B cell (primary cell): ENCODE measurements around the gene XYLT2. TPM values are rescaled to one million over a fixed set of nuclear protein-coding genes. Genes with fewer than 3 reads are reported as not detected.

Experiments
- ATAC-seq: fragments of 200-7000 bp; cut with Tn5 transposase; one replicate; pipeline ENCODE4 v1.10.0; 2021; ENCODE audit warnings: low read depth, mild to moderate bottlenecking, moderate number of reproducible peaks, moderate library complexity
- CTCF ChIA-PET: fragments of 350-600 bp; sonication (Branson Sonifier 250); formaldehyde crosslinking; loops from one replicate; lab custom pipeline; 2021; ENCODE audit warnings: antibody characterized with exemption, inconsistent platforms; lab: Charles Lee
- POLR2A ChIA-PET: fragments of 350-600 bp; sonication (Branson Sonifier 250); formaldehyde crosslinking; loops from one replicate; lab custom pipeline; 2021; ENCODE audit warnings: antibody characterized with exemption; lab: Charles Lee
- DNase-seq: peaks from one replicate; pipeline ENCODE4 v3.0.0; 2013
- H2AFZ ChIP-seq: 2 replicates; pipeline ENCODE4 v1.6.1; 2012; ENCODE audit warnings: mild to moderate bottlenecking, low read depth, low read length; ENCODE audit not compliant: insufficient read depth, poor library complexity, severe bottlenecking
- H3K27ac ChIP-seq, 2 donors: 1 replicate in 1 of 2; 2 replicates in 1 of 2; pipeline ENCODE4 v1.5.1; 2012 to 2013; ENCODE audit warnings: low read length in 2 of 2, mild to moderate bottlenecking in 2 of 2, moderate library complexity in 1 of 2
- H3K27me3 ChIP-seq, 4 experiments: fragments of 200-600 bp in 1 of 4; sonication (generic) in 1 of 4; replicated peaks in 1 of 4; 1 replicate in 2 of 4; 2 replicates in 2 of 4; pipeline versions ENCODE4 v1.6.1 to v1.7.0; 2013 to 2016; ENCODE audit warnings: low read length in 3 of 4, mild to moderate bottlenecking in 2 of 4, mixed read lengths in 1 of 4, moderate library complexity in 1 of 4; ENCODE audit not compliant: insufficient read depth in 4 of 4, control insufficient read depth in 3 of 4; ENCODE audit errors: control extremely low read depth in 1 of 4
- H3K36me3 ChIP-seq, 2 experiments: replicated peaks in 1 of 2; 1 replicate in 1 of 2; 2 replicates in 1 of 2; pipeline versions ENCODE4 v1.6.1 to v1.7.1; 2013; ENCODE audit warnings: low read length in 1 of 2; ENCODE audit not compliant: insufficient read depth in 2 of 2, control insufficient read depth in 1 of 2; ENCODE audit errors: control extremely low read depth in 1 of 2, extremely low read depth in 1 of 2
- H3K4me1 ChIP-seq, 2 donors: fragments of 200-600 bp in 1 of 2; sonication (generic) in 1 of 2; 1 replicate in 1 of 2; 2 replicates in 1 of 2; pipeline versions ENCODE4 v1.5.1 to v1.6.1; 2013 to 2017; ENCODE audit warnings: low read length in 2 of 2; ENCODE audit not compliant: control insufficient read depth in 2 of 2, insufficient read depth in 2 of 2
- H3K4me2 ChIP-seq: replicated peaks from 2 replicates; pipeline ENCODE3; 2012; ENCODE audit warnings: mild to moderate bottlenecking, low read depth, low read length; ENCODE audit not compliant: poor library complexity, severe bottlenecking
- H3K4me3 ChIP-seq, 5 experiments: fragments of 200-600 bp in 1 of 5; sonication (generic) in 1 of 5; 1 replicate in 3 of 5; 2 replicates in 2 of 5; pipeline versions ENCODE4 v1.5.1 to v1.7.0; 2011 to 2016; ENCODE audit warnings: low read length in 4 of 5, mild to moderate bottlenecking in 4 of 5, low read depth in 2 of 5, control low read depth in 1 of 5, moderate library complexity in 1 of 5; ENCODE audit not compliant: insufficient read depth in 1 of 5; ENCODE audit errors: control extremely low read depth in 1 of 5, extremely low read depth in 1 of 5
- H3K79me2 ChIP-seq: fragments of 200-600 bp; sonication (generic); one replicate; pipeline ENCODE4 v1.6.0; 2016; ENCODE audit warnings: low read length; ENCODE audit not compliant: control insufficient read depth, insufficient read depth
- H3K9ac ChIP-seq: fragments of 200-600 bp; sonication (generic); 2 replicates; pipeline ENCODE4 v1.6.1; 2017; ENCODE audit warnings: mild to moderate bottlenecking, low read length, moderate library complexity
- H3K9me3 ChIP-seq, 3 donors: one replicate each; pipeline versions ENCODE4 v1.6.1 to v1.7.1; 2013; ENCODE audit warnings: low read length in 2 of 3; ENCODE audit not compliant: control insufficient read depth in 2 of 3, insufficient read depth in 1 of 3; ENCODE audit errors: control extremely low read depth in 1 of 3
- H4K20me1 ChIP-seq: 2 replicates; pipeline ENCODE4 v1.6.0; 2012; ENCODE audit warnings: mild to moderate bottlenecking, low read length; ENCODE audit not compliant: insufficient read depth, control insufficient read depth, poor library complexity, severe bottlenecking
- H3K27ac Mint-ChIP-seq: one replicate; pipeline ENCODE4 v1.8.0; 2021; ENCODE audit warnings: mixed read lengths
- H3K27me3 Mint-ChIP-seq: one replicate; pipeline ENCODE4 v1.8.0; 2021; ENCODE audit warnings: mixed read lengths
- H3K4me1 Mint-ChIP-seq: one replicate; pipeline ENCODE4 v1.8.0; 2021; ENCODE audit warnings: mixed read lengths
- H3K4me3 Mint-ChIP-seq: one replicate; pipeline ENCODE4 v1.8.0; 2021; ENCODE audit warnings: mixed read lengths
- H3K9me3 Mint-ChIP-seq: one replicate; pipeline ENCODE4 v1.8.0; 2022; ENCODE audit warnings: mixed read lengths; ENCODE audit not compliant: insufficient read depth
- CTCF ChIP-seq: fragments of 200-600 bp; IDR thresholded peaks from one replicate; pipeline ENCODE4 v1.8.0; 2022; ENCODE audit warnings: antibody characterized with exemption, mild to moderate bottlenecking
- EZH2 ChIP-seq: IDR thresholded peaks from 2 replicates; pipeline ENCODE4 v1.6.1; 2012; ENCODE audit warnings: borderline replicate concordance, low read depth, mild to moderate bottlenecking, moderate library complexity, low read length; ENCODE audit not compliant: insufficient read depth, poor library complexity, severe bottlenecking
- whole genome bisulfite sequencing: methylation state at CpG from one replicate; pipeline ENCODE4 v1.1.5; 2013; ENCODE audit warnings: missing lambda C conversion rate; ENCODE audit not compliant: insufficient coverage; 5-methylcytosine and 5-hydroxymethylcytosine counted together
- intact Hi-C: fragments of 100-400 bp; cut with micrococcal nuclease; formaldehyde crosslinking; loops from one replicate; pipeline ENCODE4 v1.10.0; 2022
- polyA plus RNA-seq: library from polyadenylated mRNA; depleted of rRNA; stranded (reverse); fragments of >200 nt; gene quantifications from 2 replicates; pipeline ENCODE4 v1.2.3, GENCODE V29; 2012
- total RNA-seq, 2 donors: library from RNA; stranded (reverse); fragments of 120-200 nt in 1 of 2; gene quantifications; 1 replicate in 1 of 2; 2 replicates in 1 of 2; pipeline versions ENCODE4 v1.2.3 to v1.2.4, GENCODE V29; 2013 to 2022

XYLT2 gene
- total and polyA plus RNA-seq, 2 donors (not counting 1 experiment from before 2014, with no cell fraction given): 21.5 to 29.9 TPM

GRCh38 chr17:50392621-50393020 lies 46.7 kb downstream of the XYLT2 start:
- intact Hi-C loops: no loop called here
- peaks cover 40% of the 10 kb centered on the region for H3K4me1 Mint-ChIP-seq
- no peaks in the 10 kb centered on the region for H3K27me3 Mint-ChIP-seq

GRCh38 chr17:50393700-50394099 lies 47.8 kb downstream of the XYLT2 start:
- H3K9ac ChIP-seq: no peak overlapping the region
- peaks cover 43% of the 10 kb centered on the region for H3K4me1 Mint-ChIP-seq
- intact Hi-C loops: no loop called here
- H3K4me1 ChIP-seq: peaks cover 27 to 33% of the 10 kb centered on the region in 2 donors
- H3K4me3 ChIP-seq: no peak overlapping the region
- DNase-seq (no peak), ATAC-seq (no peak)
- TF ChIP-seq CTCF (no peak), EZH2 (no peak)
- no peak overlapping the region for H3K27ac Mint-ChIP-seq
- peaks cover 24 to 61% of the 10 kb centered on the region in 2 experiments for H3K36me3 ChIP-seq
- H3K27ac ChIP-seq: no peak overlapping the region
- WGBS: 97% methylated on average over 4 of the region's 5 CpGs
- peaks cover 24% of the 10 kb centered on the region for H4K20me1 ChIP-seq
- H3K9me3 Mint-ChIP-seq: no peaks in the 10 kb centered on the region
- H3K9me3 ChIP-seq: no peaks in the 10 kb centered on the region
- no peak overlapping the region for H3K4me2 ChIP-seq
- H3K4me3 Mint-ChIP-seq: no peak overlapping the region
- H3K79me2 ChIP-seq: peaks cover 40% of the 10 kb centered on the region
- no peaks in the 10 kb centered on the region for H3K27me3 ChIP-seq
- POLR2A ChIA-PET: no interaction called here
- H3K27me3 Mint-ChIP-seq: no peaks in the 10 kb centered on the region
- H2AFZ ChIP-seq: no peak overlapping the region
- CTCF ChIA-PET: no interaction called here

More at GRCh38 chr17:50392621-50393020, 46.7 kb downstream of the XYLT2 start:
- peaks cover 34% of the 10 kb centered on the region for H4K20me1 ChIP-seq
- peaks cover 29 to 72% of the 10 kb centered on the region in 2 experiments for H3K36me3 ChIP-seq
- no peaks in the 10 kb centered on the region for H3K9me3 Mint-ChIP-seq
- ChIA-PET CTCF (interaction anchor here (1.2 kb wide), 1 partner anchor 31 kb away, joined by 3 read pairs; no protein-coding TSS in a partner anchor), POLR2A (no interaction called here)
- DNase-seq: no peak
- H3K4me3 ChIP-seq: no peak overlapping the region
- no peak overlapping the region for H3K4me2 ChIP-seq
- no peaks in the 10 kb centered on the region for H3K9me3 ChIP-seq
- H3K27ac ChIP-seq: no peak overlapping the region
- ATAC-seq: no peak
- H2AFZ ChIP-seq: no peak overlapping the region
- peaks cover 37% of the 10 kb centered on the region for H3K79me2 ChIP-seq
- no peak overlapping the region for H3K27ac Mint-ChIP-seq
- H3K9ac ChIP-seq: no peak overlapping the region
- no peak overlapping the region for H3K4me3 Mint-ChIP-seq
- 98% methylated on average over 6 of the region's 6 CpGs for WGBS
- peaks cover 25 to 27% of the 10 kb centered on the region in 2 donors for H3K4me1 ChIP-seq
- H3K27me3 ChIP-seq: no peaks in the 10 kb centered on the region
- TF ChIP-seq CTCF (no peak), EZH2 (no peak)
